ENCODE data around the gene MOGAT1.

- no peak for TF ChIP-seq CTCF (IDR thresholded peaks at IDR 0.05; ENCODE audit: low read depth, low read length)
- TF ChIP-seq EZH2phosphoT487 (IDR thresholded peaks at IDR 0.05; ENCODE audit: low read depth), result no peak
Measured at GRCh38 chr2:222751821-222752719, 80.6 kb downstream of the MOGAT1 start.

All from OCI-LY3 (cell line).